Activated T-helper 9 cell treated with anti-CD3 and anti-CD28 coated beads, Interleukin-2, amount 50 U/mL, for 16 hours (primary cell): Measurements from ENCODE around the gene ZNF689.
A peak's percentile ranks its signal among the peaks of the same experiment; 100 is the strongest.
"Not testable (repeated sequence)": the region's sequence is repeated elsewhere in the genome, so short reads cannot be mapped to it uniquely, and the experiment has no call there.

Experiments
- DNase-seq: peaks from one replicate; pipeline ENCODE4 v3.0.0-alpha.2; 2020; ENCODE audit warnings: low read depth

ZNF689 gene

DNA sequence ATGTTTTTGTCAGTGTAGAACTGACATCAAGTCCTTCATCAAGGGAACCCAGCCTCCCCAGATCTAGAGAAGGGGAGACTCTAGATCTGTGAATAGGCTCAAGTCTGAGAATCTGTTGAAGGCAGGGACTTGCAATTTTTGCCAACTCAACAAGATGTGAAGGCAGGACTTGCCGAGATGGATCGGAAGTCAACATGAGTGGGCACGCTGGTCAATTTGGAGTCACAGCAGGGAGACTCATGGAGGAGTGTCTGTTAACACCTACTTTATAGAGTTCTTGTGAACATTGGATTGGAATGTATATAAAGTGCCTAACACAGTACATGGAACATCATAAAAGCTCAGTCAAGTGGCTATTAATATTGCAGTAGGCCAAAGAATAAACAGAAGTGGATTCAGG is 10.0 kb downstream of the ZNF689 start:
- no peak for DNase-seq

DNA sequence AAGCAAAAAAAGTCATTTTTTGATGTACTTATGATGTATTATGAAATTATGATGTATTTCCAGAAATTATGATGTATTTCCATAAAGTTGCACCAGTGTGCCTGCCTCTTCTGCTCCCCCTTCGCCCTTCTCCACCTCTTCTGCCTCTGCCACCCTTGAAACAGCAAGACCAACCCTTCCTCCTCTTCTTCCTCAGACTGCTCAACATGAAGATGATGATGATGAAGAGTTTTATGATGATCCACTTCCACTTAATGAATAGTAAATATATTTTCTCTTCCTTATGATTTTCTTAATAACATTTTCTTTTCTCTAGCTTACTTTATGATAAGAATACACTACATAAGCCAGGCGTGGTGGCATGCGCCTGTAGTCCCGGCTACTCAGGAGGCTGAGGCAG is 17.3 kb downstream of the ZNF689 start:
- DNase-seq, result no peak

DNA sequence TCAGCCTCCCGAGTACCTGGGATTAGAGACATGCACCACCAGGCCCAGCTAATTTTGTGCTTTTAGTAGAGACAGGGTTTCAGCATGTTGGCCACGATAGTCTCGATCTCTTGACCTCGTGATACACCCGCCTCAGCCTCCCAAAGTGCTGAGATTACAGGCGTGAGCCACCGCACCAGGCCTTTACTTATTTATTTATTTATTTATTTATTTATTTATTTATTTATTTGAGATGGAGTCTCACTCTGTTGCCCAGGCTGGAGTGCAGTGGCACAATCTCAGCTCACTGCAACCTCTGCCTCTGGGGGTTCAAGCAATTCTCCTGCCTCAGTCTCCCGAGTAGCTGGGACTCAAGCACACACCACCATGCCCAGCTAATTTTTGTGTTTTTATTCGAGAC is 19.3 kb downstream of the ZNF689 start:
- not testable (repeated sequence) for DNase-seq

DNA sequence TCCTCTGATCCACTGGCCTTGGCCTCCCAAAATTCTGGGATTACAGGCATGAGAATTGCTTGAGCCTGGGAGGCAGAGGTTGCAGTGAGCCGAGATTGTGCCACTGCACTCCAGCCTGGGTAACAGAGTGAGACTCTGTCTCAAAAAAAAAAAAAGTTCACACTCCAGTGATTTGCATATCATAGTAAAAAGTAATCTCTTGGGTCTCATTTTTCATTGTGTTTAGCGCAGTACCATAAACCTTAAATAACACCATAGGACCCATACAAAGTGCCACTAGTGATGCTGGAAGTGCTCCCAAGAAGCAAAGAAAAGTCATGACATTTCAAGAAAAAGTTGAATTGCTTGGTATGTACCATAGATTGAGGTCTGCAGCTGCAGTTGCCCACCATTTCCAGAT is 20.6 kb downstream of the ZNF689 start:
- DNase-seq, result not testable (repeated sequence)

DNA sequence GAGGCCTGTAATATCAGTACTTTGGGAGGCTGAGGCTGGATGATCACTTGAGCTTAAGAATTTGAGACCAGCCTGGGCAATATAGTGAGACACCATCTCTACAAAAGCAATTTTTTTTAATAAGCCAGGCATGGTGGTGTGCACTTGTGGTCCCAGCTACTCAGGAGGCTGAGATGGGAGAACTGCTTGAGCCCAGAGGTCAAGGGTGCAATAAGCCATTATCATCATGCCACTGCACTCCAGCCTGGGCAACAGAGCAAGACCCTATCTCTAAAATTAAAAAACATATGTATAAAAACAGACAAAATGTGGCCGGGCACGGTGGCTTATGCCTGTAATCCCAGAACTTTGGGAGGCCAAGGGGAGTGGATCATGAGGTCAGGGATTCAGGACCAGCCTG is 21.5 kb downstream of the ZNF689 start:
- DNase-seq, result no peak

DNA sequence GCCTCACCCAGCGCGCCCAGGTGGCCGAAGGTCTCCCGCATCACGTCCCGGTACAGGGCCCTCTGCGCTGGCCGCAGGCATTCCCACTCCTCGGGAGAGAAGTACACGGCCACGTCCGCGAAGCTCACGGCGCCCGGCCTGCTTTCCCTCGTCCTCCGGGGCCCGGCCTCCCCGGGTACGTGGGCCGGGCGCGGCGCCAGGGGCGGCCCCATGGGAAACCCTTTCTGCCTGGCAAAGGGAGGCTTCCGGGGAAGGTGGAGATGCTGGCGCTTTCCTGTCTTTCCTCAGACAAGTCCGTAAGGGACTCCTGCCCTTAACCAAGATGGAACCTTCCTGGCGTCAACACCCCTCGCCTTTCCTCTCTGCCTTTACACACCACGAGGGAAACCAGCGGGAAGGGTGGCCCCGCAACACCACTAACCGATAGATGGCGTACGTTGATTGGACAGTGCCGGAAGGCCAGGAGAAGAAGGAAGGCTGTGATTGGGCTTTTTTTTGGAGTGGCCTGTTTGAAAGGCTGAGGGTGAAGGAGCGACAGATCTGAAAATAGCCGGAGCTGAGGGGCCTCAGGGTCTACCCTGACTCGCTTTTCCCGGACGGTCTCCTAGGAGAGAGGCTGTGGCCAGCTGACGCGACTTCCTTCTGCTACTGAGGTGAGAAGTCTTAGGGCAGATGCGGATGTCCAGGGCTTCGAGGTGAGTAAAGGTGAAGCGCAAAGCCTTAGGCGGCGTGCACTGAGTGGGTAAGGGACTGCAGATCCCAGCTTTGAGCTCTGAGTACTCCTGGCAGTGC is 24.6 kb downstream of the ZNF689 start, which contains the start of gene ZNF785:
TSS of gene ZNF785 (minus strand) at position 298 of the 792 bp plus-strand sequence. CDS start at position 212, 86 bp downstream.
- peak; percentile 85 for DNase-seq

DNA sequence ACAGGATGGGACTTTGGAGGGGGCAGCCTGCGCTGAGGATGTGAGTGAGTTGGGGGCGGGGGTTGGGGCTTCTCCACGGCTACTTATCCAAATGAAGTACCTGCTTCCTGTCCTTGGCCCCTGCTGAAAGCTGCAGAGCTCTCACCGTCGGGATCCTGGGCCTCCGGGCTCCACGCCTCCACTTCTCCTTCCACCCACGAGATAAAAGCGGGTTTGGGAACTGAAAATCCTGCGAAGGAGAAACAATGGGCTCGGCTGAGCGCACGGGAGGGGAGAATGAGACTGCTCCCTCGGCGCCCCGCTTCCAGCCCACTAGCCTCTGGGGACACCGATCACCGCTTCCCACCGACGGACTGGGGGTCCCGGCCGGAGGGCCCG is 25.2 kb downstream of the ZNF689 start:
- no peak for DNase-seq

DNA sequence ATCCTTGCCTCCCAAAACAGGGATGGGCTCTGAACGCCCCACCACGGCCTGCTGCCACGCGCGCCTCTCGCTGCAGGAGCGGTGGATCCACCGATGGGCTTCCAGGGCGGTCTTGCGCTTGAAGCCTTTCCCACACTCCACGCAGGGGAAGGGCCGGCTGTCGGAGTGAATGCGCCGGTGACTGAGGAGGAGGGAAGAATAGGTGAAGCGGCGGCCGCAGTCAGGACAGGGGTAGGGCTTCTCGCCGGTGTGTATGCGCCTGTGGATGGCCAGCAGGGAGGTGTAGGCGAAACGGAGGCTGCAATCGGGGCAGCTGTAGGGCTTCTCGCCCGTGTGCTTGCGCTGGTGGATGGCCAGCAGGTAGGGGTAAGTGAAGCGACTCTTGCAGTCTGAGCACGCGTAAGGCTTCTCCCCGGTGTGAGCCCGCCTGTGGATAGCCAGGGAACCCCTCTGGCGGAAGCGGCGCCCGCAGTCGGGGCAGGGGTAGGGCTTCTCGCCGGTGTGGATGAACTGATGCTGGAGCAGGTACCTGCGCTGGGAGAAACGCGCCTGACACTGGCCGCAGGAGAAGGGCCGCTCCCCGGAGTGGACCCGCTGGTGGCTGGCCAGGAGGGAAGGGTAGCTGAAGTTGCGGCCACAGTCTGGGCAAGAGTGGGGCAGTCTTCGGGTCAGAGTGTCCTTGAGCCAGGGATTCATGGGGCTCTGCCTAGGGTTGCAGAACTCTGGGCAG is 27.4 kb downstream of the ZNF689 start:
- DNase-seq, result no peak

DNA sequence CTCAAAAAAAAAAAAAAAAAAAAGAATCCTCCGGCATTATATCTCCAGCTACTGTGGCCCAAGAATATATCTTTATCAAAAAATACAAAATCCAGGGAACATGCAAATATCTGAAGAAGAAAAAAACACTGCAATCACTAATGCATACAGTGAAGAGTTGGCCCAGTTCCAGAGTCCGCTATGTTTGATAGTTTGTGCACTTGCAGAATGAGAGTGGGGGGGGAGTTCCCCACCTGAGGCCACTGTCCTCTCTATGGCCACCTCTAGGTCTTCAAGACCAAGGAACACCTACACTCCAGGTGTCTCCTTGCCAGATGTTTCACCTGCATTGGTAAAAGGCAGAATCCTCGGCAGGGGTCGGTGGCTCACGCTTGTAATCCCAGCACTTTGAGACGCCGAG is 28.7 kb downstream of the ZNF689 start:
- no peak for DNase-seq

DNA sequence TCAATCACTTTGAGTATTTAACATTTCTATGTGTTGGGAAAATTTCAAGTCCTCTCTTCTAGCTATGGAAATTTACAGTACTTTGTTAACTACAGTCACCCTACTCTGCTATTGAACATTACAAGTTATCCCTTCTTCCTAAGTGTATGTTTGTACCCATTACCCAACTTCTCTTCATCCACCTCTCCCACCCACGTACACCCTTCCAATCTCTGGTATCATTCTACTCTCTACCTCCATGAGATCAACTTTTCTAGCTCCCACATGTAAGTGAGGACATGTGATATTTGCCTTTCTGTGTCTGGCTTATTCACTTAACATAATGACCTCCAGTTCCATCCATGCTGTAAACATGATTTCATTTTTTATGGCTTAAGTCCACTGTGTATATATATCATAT is 35.5 kb downstream of the ZNF689 start:
- DNase-seq, result no peak

DNA sequence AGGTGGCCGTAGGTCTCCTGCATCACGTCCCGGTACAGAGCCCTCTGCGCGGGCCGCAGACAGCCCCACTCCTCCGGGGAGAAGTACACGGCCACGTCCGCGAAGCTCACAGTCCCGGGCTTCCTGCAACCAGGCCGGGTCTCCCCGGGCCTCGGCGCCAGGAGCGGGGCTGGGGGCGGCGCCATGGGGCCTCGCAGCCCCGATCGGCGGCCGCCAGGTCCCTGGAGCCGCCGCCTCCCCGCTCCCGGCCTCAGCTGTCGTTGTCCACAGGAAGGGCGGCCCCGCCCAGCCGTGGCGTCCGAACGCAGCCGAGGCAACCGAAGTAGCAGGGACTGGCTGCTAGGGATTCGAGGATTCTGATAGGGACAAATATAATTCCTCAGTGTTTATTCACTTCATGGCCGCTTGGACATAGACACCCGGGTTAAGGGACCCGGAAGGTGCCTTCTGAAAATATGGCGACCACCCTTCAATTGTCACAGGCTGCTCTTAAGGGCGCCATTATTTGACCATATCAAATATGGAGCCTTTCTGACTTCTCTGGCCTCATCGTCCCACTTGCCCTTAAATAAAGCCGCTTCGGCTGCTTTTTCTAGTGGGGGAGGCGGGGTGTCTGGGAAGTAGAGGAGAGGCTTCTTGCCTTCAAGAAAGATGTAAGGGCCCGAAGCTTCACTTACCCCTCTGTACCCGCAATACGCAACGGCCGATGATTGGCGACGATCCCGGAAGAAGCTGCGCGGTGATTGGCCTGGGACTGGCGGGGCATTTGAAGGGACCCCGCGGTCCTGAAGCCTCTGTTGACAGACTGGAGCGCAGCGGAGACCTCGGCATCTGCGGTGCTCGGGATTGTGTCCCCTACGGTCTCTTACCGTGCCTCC is 38.5 kb downstream of the ZNF689 start, which contains the start of gene ZNF688:
TSS of gene ZNF688 (minus strand) at position 270 of the 878 bp plus-strand sequence. CDS start at position 185, 85 bp downstream.
- DNase-seq, result peak; percentile 86

DNA sequence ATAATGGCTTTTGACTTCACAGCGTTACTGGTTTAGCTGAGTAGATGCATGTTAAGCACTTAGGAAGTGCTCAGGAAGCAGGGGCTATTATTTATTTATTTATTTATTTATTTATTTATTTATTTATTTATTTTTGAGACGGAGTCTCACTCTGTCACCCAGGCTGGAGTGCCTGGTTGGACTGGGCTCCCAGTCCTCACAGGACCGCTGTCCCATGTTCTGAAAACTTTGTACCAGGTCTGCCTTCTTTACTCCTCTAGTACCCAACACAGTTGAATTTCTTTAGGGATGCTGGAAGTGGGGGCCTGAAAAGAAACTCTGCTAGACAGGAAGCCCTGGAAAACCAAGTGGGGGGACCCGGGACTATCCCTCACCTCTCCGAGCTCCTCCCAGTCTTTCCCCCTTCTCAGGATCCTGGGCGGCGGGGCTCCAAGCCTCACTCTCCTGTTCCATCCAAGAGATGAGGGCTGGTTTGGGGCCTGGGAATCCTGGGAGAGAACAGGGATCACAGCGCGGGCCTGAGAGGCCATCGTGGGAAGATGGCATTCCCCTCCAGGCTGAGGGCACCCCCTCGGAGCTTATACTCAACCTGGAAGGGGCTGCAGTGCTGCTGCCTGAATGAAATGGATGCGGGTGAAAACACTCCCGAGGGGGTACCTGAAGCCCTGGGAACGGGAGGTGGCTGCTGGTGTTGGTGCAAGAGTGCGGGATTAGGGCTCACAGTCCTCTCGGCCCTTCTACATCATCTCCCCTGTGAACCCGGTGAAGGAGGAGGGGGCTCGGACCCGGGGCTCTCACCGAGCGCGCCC is 39.3 kb downstream of the ZNF689 start:
- DNase-seq, result no peak

DNA sequence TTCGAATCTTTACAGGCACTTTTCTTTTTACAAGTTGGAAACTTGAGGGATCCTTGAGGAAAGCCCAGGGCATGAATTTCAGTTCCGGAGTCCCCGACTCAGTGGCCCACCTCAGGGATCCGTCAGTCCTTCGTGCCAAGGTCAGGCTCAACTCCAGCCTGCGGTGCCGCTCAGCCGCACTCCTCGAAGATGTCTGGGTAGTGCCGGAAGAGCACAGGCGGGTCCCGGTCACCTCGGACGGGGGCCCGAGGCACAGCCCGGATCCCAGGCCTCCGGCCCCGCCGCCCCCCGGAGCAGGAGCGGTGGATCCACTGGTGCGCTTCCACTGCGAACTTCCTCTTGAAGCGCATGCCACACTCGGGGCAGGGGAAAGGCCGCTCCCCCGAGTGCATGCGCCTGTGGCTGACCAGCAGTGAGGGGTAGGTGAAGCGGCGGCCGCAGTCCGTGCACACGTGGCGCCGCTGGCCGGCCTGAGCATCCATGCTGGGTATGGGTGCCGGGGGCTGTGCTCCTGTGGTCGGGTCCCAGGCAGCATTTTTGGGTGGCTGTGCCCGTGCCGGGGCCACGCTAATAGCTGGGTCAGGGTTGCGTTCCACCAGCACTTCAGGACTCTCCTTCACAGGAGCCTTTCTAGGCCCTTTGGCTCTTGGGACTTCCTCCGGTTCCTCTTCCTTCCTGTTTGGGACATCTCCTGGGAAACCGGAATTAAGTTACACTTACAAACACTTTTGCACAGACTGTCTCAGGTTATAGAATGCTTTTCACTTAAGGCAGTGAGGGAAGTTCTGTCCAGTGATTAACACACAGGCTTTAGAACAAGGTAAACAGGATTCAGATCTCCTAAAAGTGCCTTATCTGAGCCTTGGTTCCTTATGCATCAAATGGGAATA is 40.2 kb downstream of the ZNF689 start:
- DNase-seq, result no peak

DNA sequence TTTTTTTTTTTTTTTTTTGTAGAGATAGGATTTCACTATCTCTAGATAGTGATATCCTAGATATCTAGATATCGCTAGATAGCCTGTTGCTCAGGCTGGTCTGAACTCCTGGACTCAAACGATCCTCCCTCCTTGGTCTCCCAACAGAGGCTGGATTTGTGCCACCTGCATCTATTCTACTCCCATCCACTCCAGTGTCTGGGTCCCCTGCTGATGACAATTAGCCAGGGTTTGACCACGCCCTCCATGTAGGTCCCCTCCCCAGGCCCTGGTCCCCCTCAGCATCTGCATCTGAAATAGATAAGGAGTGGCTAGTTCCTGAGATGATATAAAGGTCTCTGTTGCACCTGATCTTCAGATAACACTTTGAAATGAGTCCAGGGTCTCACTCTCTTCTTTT is 40.9 kb downstream of the ZNF689 start:
- DNase-seq, result no peak

DNA sequence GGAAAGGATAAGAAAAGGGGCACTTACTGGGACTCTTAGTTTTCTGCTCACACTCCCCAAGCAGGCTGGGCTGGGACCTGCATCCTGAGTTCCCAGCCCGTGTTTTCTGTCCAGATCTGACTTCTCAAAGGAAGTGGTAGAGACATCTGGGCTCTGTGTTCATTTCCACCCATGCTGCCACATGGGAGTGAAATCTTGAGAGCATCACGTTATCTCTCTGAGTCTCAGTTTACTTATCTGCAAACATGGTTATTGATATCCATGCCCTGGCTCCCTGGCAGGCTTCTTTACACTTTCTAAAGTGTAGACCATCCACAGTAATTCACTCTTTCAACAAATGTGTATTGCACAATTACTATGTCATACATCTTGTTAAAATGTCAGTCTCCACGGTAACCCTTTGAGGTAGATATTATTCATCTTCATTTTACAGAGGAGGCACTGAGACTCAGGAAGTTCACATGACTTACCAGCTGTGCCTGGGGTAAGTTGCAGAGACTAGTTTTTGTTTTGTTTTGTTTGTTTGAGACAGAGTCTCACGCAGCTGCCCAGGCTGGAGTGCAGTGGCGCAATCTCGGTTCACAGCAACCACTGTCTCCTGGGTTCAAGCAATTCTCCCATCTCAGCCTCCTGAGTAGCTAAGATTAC is 42.1 kb downstream of the ZNF689 start:
- DNase-seq, result no peak

DNA sequence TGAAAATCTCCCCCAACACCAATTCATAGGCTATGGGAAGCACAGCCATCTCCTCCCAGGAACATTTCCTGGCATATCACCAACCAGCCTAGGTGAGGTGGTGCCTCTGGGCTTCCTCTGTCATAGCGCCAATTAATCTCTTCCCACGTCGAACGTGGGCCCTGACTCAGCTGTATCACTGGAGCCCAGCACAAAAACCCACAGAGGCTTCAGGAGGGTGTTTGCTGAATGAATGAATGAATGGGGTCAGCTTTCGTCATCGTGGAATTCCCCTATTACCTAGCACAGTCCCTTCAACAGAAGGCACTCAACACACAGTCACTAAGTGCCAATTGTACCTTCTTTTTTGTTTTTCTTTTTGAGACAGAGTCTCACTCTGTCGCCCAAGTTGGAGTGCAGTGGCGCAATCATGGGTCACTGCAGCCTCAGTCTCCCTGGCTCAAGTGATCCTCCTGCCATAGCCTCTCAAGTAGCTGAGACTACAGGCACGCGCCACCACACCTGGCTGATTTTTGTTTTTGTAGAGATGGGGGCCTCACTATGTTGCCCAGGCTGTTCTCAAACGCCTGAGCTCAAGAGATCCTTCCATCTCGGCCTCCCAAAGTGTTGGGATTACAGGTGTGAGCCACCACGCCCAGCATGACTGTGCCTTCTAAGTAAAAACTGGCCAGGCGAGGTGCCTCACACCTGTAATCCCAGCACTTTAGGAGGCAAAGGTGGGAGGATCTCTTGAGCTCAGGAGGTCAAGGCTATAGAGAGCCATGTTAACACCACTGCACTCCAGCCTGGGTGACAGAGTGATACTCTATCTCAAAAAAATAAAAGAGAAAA is 42.8 kb downstream of the ZNF689 start:
- DNase-seq, result peak; percentile 65

DNA sequence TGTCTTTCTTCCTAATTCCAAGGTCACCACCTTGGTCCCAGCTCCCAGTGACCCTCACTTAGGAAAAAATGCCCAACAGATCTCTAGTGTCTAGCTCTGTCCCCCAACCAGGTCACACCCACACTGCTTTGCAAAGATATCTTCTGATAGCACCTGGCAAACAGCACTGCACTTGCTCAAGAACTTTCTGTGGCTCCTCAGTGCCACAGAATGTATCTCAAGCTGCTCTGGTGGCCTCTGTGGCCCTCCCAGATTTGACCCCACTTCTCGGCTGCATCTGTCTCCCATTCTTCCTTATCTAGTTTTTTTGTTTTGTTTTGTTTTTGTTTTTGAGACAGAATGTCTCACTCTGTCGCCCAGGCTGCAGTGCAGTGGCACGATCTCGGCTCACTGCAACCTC is 43.7 kb downstream of the ZNF689 start:
- DNase-seq, result no peak

DNA sequence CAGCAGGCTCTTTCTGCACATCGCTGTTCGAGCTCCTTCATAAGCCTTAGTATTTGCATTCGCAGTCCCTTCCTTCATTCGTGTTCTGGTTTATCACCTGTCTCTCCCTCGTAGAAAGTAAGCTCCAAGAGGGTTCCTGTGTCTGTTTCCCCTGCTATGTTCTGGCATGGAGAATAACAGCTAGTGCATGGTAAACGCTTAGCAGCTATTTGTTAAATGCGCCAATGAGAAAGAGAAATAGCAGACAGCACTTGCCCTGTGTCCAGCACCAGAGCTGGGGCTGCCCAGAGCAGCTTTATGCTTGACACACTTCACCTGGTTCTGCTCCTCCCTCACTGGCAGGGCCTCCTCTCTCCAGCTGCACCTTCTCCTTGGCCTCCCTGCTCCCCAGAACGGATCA is 44.2 kb downstream of the ZNF689 start:
- DNase-seq, result no peak

DNA sequence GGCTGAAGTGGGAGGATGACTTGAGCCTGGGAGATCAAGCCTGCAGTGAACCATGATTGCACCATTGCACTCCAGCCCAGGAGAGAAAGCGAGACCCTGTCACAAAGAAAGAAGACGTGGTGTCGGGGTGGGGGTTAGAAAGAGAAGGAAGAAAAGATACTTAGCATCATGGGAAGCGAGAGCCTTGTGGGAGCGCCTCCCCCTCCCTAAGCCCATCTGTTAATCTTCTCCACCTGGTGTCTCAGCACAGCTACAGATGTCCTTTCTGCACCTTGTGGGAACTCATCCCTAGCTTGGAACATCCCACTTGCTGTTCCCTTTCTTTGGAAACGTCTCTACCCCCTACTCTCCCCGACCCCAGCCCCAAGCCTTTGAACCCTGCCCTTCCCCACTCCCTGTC is 44.7 kb downstream of the ZNF689 start:
- DNase-seq, result no peak
